HG03064 (cell line): ENCODE results near the gene MINDY1.

Experiments used
- ATAC-seq: cut with Tn5 transposase; IDR thresholded peaks from one replicate; pipeline ENCODE4 v1.9.1; 2021; ENCODE audit warnings: low read depth; ENCODE audit not compliant: unreplicated experiment

MINDY1 gene

GRCh38 chr1:151012684-151013471, 6.2 kb upstream of the MINDY1 start:
- no peak for ATAC-seq

- ATAC-seq: no peak
Measured at GRCh38 chr1:151011154-151011850, 4.6 kb upstream of the MINDY1 start.

- no peak for ATAC-seq
Measured at GRCh38 chr1:151010346-151010726, 3.6 kb upstream of the MINDY1 start.

GRCh38 chr1:151009674-151010345, 3.1 kb upstream of the MINDY1 start:
- no peak for ATAC-seq

GRCh38 chr1:151009206-151009587, 2.5 kb upstream of the MINDY1 start:
- no peak for ATAC-seq

- ATAC-seq: no peak
Measured at GRCh38 chr1:151008244-151009205, 1.8 kb upstream of the MINDY1 start, which contains the start of gene PRUNE1. PRUNE1 (plus strand) TSS chr1:151008449; CDS start chr1:151008633, 184 bp downstream.

GRCh38 chr1:151007853-151008243, 1.1 kb upstream of the MINDY1 start:
- ATAC-seq: no peak

GRCh38 chr1:151005729-151006319, 878 bp downstream of the MINDY1 start:
- no peak for ATAC-seq

- no peak for ATAC-seq
Measured at GRCh38 chr1:151003180-151003579, 3.5 kb downstream of the MINDY1 start.

GRCh38 chr1:151002611-151003010, 4.1 kb downstream of the MINDY1 start:
- no peak for ATAC-seq

GRCh38 chr1:151002051-151002450, 4.7 kb downstream of the MINDY1 start:
- ATAC-seq: no peak

GRCh38 chr1:151001602-151002001, 5.1 kb downstream of the MINDY1 start:
- ATAC-seq: no peak

- no peak for ATAC-seq
Measured at GRCh38 chr1:151000408-151000807, 6.3 kb downstream of the MINDY1 start.

- no peak for ATAC-seq
Measured at GRCh38 chr1:150999926-151000325, 6.8 kb downstream of the MINDY1 start.

GRCh38 chr1:150999051-150999674, 7.5 kb downstream of the MINDY1 start:
- ATAC-seq: no peak

- no peak for ATAC-seq
Measured at GRCh38 chr1:150997949-150998348, 8.8 kb downstream of the MINDY1 start.

GRCh38 chr1:150997126-150997872, 9.4 kb downstream of the MINDY1 start:
- ATAC-seq: no peak

- no peak for ATAC-seq
Measured at GRCh38 chr1:150995896-150996295, 10.8 kb downstream of the MINDY1 start.

GRCh38 chr1:150995460-150995859, 11.2 kb downstream of the MINDY1 start:
- no peak for ATAC-seq
